Glomerular endothelial cell (primary cell): ENCODE results near the gene RBKS. TPM values are rescaled to one million over a fixed set of nuclear protein-coding genes. Genes with fewer than 3 reads are reported as not detected.
"Not testable (repeated sequence)": the region's sequence is repeated elsewhere in the genome, so short reads cannot be mapped to it uniquely, and the experiment has no call there.

Experiments
- DNase-seq: peaks from one replicate; pipeline ENCODE4 v3.0.0-alpha.2; 2011; ENCODE audit warnings: low read depth, low spot score; ENCODE audit errors: extremely low read depth
- total RNA-seq: library from RNA; depleted of rRNA; stranded (reverse); fragments of >200 nt; gene quantifications from 2 replicates; pipeline ENCODE4 v1.2.3, GENCODE V29; 2015

The RBKS gene
- total RNA-seq, 1 donor from 2014 or later: 1.6 TPM

DNA sequence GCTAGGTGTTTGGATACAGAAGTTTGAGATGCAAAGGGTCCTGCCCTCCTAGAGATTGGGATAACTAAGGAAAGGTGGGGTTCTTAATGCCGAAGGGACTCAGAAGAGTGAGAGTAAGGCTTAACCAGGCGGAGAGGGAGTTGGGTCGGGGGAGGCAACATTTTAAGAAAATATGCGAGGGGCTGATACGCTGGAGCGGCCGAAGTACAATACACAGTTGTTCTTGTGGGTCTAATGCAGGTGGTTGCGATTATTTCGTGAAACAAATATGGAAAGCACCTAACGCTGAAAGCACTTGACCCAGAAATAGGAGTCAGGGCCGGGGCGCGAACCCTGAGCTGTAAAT, 119.0 kb downstream of the RBKS start:
- DNase-seq: no peak

DNA sequence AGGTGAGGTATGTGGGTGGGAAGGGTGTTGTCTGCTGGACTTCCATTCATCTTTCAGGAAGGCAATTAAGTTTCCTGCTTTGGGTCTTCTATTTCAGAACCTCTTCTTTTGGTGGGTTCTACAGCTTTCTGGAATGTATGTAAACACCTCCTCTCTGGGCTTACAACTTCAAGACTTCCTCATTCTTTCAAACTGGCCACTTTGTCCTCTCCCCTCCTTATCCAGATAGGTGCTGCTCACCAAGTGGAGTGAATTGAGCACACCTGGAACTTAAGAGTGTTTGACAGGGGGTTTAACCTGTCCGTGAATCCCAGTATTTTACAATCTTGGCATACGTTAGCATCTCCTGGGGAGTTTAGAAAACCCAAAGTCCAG, 123.9 kb downstream of the RBKS start:
- no peak for DNase-seq

DNA sequence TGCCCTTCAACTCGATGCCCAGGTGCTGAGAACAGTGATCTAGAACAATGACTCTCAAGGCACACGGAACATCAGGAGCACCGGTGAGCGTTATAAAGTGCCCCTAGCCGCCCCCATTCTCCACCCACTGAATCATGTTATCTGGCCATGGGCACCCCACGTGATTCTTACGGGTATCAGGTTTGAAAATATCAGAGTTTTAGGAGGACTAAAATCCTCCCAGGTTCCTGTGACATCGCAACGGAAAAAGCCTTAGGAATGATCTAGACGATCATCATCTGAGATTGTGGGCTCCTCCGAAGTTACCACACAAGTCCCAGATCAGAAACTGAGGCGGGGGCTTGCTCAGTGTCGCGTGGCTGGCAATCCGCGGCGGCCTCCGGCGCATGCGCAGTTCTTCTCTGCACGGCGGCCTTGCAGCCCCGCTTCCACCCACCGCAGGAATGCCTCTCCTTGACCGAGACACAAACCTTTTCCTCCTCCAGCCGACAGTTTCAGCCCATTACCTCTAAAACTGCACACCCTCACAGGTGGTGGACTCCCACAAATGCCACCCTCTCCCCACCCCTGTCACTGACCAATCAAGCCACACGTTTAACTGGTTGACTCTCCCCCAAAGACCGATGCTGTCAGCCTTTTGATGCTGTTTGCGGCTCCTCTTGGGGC, 124.4 kb downstream of the RBKS start:
- DNase-seq: no peak

DNA sequence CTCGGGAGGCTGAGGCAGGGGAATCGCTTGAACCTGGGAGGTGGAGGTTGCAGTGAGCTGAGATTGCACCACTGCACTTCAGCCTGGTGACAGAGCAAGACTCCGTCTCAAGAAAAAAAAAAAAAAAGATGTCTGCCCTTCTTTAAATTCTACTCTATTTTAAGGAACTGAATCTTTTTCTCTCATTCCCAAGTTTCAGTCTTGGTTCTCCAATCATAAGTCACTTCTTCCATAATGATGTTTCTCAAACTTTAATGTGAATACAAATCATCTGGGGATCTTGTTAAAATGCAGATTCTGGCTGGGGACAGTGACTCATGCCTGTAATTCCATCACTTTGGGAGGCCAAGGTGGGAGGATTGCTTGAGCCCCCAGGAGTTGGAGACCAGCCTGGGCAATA, 125.7 kb downstream of the RBKS start:
- DNase-seq: not testable (repeated sequence)

DNA sequence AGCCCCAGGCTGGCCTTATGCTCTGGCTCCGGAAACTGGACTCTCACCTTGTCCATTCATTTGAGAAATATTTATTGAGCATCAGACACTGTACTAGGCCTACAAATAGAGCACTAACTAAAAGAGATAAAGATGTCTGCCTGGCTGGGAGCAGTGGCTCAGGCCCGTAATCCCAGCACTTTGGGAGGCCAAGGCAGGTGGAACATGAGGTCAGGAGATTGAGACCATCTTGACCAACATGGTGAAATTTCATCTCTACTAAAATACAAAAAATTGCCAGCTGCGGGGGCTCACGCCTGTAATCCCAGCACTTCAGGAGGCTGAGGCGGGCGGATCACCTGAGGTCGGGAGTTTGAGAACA, 126.3 kb downstream of the RBKS start:
- DNase-seq: no peak

DNA sequence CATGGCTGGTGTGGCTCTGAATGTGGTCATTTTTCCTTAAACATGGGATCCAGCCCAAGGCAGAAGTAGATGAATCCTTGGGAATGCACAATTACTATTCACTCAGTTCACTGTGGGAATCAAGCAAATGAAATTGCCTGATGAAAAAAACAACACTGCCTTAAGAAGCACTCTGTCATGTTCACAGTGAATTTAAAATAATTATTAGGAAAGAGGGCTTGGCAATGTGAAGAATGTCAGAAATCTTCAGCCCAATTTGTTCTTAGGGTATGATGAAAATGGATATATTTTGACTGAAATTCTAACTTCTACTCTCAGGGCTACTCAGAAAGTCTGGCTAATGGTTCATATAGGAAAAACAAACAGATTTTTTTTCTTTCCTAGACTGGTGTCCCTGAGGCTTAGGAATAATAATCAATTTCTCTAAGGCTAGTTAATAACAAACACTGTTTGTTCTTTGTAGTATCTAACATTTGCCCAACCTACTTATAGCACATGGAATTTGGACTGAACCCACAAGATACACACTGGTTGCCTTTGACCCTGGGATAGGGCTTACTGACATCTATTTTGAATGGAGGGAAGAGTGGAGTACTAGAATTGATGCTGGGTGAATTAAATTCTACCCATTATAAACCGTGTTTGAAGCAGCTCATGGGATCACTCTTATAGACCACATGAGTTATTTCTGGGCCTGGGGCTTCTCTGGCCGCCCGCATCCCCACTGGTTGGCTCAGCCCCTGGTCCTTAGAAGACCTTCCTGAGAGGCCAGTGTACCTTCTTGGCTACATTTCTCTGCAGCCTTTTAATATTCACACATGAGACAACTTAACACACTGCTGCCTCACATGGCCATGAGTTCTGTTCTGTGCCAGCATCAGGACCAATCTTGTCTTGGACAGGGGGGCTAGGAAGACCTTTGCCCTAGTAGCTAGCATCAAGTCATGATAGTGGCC, 127.0 kb downstream of the RBKS start:
- DNase-seq: no peak

DNA sequence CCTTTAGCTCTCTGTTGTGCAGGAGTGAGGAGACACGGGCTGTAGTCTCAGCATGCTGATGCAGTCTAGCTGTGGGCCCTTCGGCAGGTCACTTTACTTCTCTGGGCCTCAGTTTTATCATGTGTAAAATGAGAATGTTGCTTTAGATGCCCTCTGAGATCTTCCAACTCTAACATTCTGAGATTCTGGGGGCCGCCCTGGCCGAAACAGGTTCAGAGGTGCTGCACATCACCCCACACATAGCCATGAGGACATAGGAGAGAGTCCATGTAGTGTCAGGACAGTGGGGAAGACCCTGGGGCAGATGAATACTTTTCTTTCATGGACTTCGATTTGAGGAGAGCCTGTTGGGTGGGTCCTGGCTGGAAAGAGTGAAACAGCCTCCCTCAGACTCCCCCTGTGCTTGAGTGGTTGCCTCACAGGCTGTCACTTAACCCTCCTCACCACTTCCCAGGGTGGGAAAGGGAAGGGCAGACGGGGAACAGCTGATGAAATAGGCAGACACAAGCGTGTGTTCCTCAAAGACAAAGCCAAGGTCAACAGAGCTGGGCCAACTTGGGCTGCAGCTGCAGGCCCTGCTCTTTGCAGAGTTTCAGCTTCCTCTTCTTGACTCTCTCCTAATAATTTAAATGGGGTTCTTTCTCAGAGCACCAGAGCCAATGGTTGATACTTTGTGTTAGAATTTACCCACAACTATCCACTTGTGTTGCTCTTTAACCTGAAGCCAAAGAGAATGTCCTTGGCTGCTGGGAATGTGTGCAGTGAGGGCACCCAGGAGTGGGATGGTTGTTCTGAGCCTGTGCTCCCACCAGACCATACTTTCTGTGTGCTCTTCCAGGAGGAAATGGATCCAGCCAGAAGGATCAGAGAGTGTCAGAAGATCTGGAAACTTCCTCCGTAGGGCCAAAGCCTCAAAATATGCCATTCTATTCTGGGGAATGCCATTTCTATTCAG, 133.4 kb downstream of the RBKS start:
- DNase-seq: no peak

DNA sequence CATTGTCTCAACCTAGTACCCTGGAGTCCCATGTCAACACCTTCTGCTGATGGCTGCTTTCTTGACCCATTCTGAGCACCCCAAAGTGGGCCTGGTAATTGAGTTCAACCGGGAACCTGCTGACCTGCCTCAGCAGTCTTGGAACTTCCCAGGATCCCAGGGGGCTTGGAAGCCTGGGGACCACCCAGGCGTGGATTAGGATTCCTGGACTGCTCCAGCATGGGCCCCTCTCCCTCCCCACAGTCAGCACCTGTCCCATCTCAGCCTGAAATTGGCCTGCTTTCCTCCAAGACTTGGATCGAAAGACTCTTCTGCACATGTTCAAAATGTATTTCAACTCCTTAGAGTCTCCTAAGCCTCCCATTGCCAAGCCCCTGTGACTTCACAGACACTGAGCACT, 134.1 kb downstream of the RBKS start:
- no peak for DNase-seq

DNA sequence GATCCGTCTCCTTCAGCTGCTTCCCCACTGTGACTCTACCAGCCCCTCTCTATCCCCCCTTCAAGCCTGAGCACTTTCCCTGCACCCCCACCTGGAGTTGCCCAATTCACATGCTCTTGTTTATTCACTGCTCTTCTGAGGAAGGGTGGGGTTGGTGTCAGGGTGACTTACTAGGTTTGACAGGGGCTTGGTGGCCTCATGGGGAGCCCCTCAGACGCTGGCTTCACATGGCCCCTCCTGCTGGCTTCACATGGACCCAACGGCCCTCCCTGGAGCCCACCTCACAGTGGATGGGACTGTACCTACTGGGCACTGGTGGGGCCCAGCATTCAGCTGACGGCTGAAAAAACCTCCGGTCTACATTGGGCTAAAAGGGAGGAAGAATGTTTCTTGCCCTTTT, 135.4 kb downstream of the RBKS start:
- no peak for DNase-seq

DNA sequence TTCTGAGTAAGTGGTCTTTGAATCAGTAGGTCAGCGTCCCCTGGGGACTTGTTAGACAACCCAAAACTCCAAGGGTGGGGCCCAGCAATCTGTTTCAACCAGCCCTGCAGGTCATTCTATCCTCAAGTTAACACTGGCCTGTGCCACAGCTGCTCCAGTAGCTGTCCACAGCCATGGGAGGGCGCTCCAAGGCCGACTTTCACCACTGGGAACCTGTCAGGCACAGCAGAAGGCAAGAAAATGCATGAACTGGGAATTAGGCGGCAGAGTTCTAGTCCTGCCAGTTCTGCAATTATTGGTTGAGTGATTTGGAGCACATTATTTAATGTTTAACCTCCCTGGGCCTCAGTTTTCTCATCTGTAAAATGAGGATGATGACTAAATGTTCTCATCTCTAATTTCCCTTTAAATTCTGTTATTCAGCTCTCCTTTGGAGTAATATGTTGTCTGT, 136.0 kb downstream of the RBKS start:
- DNase-seq: peak; percentile 52

DNA sequence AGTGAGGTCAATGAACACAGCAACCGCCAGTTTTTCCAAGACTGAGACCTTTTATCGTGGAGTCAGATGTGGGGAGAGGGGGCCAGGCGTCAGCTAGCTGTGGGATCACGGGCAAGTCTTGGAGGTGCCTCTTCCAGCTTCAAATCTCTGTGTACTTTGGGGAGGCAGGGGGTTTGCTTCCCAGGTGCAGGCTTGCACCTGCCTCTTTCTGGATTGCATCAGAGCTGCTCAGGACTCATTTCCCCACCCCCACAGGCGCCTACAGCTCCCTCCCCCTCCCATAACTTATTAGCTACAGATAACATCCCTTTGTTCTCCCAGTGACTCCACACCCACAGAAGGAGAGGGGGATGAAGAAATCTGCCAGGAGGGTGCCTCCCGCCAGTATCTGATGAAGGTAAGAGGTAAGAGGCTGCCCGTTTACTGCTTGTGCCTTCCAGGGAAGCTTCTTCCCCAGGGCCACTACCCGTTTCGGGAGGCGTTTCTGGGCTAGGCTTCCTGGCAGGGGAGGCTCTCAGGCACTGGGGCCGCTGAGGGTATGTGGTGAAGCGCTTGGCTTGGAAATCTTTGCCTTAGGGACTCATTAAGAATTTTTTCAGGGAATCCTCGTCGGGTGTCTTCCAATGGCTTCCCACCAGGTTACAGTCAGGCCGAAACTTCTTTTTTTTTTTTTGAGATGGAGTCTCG, 137.5 kb downstream of the RBKS start:
- DNase-seq: no peak

DNA sequence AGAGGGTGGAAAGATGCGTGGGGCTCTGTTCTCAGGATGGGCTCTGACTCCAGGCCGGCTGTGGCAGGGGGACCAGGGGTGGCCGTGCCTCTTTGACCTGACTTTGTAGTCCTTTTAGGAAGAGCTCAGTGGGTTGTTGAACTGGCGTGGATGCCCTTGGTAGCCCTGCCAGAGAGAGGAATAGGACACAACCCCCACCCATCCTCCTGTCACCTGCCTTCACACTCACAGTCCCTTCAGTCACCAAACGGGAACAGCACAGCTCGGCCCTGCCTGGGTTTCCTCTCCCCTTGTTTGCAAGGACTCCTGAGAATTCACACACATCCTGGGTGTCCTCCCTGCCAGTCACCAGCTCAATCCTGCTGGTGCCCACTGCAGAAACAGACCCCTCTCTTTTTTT, 138.8 kb downstream of the RBKS start:
- no peak for DNase-seq

DNA sequence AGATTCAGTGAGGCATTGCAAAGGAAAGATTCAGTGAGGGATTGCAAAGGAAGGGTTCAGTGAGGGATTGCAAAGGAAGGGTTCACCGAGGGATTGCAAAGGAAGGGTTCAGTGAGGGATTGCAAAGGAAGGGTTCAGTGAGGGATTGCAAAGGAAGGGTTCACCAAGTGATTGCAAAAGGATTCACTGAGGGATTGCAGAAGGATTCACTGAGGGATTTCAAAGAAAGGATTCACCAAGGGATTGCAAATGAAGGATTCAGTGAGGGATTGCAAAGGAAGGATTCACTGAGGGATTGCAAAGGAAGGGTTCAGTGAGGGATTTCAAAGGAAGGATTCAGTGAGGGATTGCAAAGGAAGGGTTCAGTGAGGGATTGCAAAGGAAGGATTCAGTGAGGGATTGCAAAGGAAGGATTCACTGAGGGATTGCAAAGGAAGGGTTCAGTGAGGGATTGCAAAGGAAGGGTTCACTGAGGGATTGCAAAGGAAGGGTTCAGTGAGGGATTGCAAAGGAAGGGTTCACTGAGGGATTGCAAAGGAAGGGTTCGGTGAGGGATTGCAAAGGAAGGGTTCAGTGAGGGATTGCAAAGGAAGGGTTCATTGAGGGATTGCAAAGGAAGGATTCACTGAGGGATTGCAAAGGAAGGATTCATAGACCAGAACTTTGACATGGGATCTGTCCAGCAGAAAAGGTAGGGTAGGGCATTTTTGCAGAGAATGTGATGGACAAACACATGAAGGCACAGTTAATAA, 141.2 kb downstream of the RBKS start:
- not testable (repeated sequence) for DNase-seq

DNA sequence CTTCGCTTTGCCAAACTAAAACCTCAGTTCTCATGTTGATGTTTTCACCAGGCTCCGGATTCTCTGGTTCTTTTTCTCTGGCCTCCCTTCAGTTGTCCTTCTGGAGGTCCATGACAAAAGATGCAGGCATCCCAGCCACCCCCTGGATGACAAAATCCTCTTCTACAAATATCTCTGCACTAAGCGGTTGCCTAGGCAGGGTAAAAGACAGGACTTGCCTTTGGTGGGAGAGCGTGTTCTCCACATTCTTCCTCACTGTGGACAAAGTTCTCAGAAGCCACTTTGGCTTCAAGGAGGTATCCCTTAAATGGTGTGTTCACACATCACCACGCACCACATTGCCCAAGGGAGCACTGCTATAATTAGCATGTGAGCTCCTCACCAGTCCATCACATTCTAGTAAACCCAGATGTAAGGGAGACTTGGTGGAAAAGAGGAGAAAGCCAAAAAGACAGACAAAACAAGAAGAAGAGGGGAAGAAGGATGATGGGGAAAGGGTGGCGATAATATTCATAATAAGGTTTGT, 142.3 kb downstream of the RBKS start:
- DNase-seq: no peak

DNA sequence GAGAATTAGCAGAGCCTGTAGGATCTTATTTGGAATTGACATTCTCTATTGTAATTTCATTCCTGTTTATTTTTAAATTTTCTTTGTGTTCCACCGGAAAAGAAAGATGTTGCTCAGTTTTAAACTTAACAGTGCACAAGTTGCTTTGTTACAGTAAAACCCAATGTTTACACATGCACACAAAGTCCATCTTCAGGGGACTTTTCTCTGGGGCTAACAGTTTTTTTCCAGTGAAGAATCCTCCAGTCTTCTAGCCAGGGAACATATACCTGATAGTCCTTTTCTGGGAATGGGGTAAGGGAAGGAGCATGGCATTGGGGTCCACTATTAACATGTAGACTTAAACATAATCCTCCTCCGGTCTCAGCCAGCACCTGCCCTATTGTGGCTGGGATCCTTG, 143.9 kb downstream of the RBKS start:
- no peak for DNase-seq

DNA sequence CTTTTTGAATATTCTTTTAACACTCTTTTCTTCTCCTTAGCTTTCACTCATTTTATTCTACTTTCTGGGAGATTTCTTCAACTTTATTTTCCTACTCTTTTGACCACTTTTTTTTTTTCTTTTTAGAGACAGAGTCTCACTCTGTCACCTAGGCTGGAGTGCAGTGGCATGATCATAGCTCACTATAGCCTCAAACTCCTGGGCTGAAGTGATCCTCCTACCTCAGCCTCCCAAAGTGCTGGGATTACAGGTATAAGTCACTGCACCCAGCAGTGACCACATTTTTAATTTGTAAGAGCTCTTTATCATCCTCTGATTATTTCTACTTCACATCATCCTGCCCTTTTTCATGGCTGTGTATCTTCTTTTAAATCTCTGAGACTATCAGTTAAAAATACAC, 144.7 kb downstream of the RBKS start:
- DNase-seq: not testable (repeated sequence)

DNA sequence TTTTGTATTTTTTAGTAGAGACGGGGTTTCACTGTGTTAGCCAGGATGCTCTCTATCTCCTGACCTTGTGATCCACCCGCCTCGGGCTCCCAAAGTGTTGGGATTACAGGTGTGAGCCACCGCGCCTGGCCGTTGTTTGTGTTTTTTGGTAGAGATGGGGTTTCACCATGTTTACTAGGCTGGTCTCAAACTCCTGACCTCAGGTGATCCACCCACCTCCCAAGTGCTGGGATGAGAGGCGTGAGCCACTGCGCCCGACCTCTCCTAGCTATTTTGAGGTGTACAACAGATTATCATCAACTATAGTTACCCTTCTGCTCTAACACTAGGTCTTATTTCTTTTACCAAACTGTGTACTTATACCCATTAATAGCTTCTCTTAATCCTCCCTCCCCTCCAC, 147.6 kb downstream of the RBKS start:
- DNase-seq: no peak

DNA sequence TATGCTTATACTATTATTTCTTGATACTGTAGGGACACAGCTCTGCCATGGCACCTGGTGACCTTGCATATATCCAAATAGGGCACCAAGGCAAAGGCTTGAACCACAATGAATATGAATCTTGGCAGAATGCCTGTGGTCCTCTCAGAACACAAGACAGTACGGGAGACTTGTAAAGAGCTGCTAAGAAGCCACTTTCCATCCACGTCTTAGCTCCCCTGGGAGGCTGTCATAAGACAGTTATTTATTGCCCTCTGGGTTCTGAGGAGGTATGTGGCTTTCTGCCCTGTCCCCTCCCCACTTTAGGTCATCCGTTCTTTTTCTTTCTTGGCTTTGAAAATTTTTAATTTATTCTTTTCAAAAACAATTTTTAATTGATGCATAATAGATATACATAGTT, 148.5 kb downstream of the RBKS start:
- DNase-seq: no peak

DNA sequence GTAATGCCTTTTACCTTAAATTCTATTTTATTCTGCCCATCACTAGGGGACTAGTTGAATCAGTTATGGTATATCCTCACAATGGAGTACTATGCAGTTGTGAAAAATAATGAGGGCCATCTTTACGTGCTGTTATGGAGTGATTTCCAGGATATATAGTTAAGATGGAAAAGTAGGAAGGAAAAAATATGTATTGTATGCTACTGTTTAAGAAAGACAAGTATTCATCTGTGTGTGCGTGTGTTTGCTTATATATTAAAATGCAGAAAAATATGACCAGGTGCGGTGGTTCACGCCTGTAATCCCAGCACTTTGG, 151.2 kb downstream of the RBKS start:
- no peak for DNase-seq
